Brain pericyte (primary cell): ENCODE data around the gene APC2.
A peak's percentile ranks its signal among the peaks of the same experiment; 100 is the strongest.
"Not testable (repeated sequence)": the region's sequence is repeated elsewhere in the genome, so short reads cannot be mapped to it uniquely, and the experiment has no call there.

Experiments
- DNase-seq: peaks from one replicate; pipeline ENCODE4 v3.0.0-alpha.2; 2012; ENCODE audit warnings: low read depth, low spot score

Gene APC2

DNA sequence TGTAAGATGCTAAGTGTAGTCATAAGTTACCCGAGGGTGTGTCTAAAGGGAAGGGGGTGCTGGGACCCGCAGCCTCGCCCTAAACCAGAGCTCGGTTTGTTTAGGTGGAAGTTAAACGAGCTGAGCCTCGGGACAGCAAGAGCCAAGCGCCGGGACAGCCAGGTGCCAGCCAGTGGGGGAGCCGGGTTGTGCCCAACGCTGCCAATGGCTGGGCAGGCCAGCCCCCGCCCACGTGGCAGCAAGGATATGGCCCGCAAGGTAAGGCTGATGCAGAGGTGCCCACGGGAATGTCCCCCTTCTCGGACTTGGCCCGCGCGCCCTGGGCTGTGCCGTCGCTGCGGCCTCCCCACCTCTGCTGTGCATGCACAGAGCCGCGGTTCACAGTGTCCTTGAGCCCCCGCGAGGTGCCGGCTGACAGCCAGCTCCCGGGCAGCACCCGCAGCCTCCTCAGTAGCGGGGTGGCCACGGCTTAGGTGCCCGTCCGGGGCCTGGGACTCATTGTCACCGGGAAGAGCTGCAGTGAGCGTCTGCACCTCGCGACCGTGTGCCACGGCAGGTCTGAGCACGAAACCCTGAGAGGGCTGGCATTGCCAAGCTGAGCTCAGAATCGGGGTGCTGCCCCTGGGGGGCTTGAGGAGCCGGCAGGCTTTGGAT, 21.1 kb upstream of the APC2 start:
- no peak for DNase-seq

DNA sequence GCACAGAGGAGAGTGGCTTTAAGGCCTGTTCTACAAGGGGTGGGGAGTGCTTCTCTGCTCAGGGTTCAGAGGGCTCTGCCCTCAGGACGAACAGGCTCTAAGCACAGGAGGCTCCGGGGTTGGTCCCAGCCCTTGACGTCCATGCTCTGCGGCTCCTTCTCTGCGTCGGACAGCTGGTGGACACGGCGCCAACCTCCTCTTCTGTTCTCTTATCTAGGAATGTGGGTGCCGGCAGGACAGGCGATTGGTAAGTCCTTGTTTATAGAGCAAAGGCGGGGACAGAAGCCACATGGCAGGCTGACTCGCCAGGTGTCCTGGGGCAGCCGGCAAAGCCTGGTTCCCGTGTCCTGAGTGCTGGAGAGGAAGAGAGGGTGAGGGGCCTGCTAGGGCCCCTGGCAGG, 20.2 kb upstream of the APC2 start:
- no peak for DNase-seq

DNA sequence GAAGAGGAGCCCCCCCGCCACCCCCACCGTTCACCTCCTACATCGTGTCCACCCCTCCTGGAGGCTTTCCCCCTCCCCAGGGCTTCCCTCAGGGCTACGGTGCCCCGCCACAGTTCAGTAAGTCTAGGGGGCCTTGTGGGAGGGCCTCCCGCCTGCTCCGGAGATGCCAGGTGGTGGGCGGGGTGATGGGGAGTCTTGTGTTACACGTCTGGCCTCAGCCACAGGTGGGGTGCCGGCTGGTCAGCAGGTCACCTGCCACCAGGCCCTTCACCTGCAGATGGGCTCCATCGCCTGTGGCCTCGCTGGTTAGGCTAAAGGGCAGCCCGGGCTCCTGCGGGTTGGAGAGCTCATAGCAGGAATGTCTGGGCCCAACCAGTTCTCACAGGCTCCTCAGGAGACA, 19.7 kb upstream of the APC2 start:
- DNase-seq: no peak

DNA sequence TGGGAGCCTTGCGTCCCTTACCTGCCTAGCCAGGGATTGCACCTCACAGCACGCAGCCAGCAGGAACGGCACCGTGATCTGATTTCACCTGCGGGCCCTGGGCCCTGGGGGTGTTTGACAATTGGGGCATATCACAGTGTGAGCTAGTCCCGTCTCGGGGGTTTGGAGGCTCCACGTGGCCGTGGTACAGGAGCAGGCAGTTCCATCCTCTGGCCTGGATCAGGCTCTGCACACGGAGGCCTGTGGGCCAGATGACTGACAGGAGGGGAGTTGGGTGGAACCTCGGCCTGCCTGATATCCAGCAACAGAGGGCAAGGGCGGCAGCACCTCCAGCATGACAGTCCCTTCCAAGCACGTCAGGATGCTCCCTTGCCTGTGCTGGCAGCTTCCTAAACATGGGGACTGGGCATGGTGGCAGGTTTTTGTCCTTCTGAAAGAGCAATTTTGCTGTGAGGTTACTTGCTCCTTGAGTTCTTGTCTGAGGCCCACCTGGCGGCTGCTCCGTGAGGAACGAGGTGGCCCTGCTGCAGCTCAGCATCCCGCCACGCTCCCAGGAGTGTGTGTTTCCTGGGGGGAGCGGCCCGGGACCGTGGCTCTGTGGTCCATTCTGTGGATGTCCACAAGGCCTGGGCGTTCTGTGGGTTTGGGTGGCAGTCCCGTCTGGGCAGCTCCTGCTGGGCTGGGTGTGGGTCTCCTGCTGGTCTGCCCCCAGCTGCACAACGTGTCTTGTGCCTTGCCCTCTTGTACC, 18.0 kb upstream of the APC2 start:
- DNase-seq: no peak

DNA sequence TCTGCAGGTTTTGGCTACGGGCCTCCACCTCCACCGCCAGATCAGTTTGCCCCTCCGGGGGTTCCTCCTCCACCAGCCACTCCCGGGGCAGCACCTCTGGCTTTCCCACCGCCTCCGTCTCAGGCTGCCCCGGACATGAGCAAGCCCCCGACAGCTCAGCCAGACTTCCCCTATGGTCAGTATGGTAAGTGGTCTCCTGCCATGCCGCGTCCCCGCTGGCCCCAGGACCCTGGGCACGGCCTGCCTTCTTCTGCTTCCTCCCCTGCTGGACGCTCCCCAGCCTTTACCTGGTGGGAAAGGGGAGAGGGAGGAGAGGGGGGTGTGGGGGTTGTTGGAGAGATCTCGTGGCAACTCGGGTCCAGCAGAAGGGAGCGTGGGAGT, 17.4 kb upstream of the APC2 start:
- no peak for DNase-seq

DNA sequence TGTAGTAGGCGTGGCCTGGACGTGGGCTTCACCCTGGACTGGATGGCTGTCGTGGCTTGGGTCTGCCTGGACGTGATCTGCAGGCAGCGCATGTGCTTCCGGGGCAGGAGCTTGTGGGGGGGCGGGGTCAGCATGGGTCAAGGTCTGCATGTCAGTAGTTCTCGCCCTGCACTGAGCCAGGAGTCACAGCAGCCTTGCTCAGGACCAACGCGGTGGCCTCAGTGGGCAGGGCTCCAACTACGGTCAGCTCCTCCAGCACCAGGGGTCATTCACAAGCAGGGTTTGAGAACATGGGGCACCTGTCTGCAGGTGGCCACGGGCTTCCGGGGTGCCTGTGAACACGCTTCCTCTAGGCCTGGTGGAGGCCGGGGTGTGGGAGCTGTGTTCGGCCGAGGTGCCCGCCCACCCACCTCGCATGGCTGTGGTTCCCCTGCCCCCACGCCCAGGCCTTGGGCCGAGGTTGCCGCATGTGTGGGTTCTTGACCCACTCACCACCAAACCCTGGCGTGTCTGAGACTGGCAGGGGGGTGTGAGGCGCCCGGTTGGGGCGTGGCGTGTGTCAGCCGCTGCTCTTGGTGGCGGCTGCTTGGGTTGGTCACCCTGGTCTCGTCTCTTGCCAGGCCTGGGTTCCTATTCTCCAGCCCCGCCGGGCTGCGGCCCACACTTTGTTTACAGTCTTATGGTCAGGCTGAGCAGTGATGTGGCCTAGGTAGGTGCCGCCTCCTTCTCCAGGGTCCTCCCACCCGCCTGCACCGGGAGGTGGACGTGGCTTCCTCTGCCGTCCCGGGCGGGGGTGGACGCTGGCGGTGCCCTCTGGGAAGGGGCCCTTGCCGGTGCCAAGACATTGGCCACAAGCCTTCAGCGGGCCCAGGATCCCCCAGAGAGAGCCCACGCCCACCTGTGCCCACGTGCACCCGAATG, 16.5 kb upstream of the APC2 start:
- no peak for DNase-seq

DNA sequence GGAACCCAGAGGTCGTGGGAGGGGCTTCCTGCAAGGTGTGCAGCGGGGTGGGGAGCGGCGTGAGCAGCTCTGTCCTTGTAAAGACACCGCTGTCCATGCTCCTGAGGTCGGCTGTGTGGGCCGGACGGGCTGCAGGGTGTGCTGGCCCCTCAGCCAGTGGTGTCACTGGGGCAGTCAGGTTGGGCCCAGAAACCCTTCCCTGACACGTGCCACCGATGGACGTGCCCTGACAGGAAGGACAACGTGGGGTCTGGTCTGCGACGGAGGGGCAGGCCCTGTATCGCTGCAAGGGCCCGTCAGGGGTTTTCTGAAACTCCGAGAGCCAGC, 15.9 kb upstream of the APC2 start:
- no peak for DNase-seq

DNA sequence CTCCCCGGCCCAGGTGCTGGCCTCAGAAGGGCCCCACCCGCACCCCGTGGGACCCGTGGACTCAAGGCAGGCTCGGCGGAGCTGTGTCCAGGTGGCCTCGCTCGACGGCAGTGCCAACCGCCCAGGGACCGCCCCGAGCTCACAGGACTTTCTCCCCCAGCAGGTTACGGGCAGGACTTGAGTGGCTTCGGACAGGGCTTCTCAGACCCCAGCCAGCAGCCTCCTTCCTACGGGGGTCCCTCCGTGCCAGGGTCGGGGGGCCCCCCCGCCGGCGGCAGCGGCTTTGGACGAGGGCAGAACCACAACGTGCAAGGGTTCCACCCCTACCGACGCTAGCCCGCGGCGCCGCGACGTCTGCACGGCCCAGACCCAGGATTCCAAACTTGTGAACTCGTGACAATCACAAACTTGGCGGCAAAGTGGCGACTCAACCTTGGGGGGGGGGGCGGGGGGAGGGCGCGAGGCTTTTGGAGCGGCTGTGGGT, 15.3 kb upstream of the APC2 start:
- DNase-seq: no peak

DNA sequence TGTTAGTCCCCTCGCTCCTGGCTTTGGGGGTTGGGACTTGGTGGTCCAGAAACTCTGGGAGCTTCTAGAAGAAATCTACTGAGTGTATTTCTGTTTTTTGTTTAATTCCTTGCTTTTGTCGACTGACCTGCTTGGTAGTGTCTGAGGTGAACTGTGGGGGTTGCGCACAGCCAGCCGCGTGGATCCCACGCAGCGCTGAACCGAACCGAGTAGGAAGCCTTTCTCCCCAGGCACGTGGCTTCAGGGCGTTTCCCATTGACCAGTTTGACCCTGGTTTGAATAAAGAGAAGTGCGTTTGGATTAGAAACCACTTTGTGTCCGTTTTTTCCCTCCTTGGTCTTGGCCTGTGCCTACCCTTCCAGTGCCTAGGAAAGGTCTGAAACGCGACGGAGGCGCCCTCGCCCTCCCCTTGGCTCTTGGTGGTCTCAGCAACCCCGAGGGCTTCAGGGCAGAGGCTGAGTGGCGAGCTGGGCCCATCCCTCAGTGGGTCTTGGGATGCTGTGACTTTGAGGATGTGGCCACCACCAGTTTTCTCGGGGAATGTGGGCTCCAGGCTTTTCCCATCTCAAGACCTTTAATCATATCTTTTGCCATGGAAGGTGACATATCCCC, 14.4 kb upstream of the APC2 start:
- DNase-seq: no peak

DNA sequence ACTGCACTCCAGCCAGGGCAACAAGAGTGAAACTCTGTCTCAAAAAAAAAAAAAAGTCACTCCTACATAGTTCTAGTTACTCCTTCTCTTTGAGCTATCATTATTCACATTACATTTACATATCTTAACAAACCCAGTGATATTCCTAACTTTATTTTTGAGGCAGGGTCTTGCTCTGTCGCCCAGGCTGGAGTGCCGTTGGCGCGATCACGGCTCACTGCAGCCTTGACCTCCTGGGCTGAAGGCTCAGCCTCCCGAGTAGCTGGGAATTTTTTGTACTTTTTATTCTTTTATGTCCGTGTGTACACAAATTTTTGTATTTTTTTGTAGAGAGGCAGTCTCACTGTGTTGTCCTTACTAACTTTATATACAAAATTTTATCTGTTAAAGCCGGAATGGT, 12.3 kb upstream of the APC2 start:
- DNase-seq: no peak

DNA sequence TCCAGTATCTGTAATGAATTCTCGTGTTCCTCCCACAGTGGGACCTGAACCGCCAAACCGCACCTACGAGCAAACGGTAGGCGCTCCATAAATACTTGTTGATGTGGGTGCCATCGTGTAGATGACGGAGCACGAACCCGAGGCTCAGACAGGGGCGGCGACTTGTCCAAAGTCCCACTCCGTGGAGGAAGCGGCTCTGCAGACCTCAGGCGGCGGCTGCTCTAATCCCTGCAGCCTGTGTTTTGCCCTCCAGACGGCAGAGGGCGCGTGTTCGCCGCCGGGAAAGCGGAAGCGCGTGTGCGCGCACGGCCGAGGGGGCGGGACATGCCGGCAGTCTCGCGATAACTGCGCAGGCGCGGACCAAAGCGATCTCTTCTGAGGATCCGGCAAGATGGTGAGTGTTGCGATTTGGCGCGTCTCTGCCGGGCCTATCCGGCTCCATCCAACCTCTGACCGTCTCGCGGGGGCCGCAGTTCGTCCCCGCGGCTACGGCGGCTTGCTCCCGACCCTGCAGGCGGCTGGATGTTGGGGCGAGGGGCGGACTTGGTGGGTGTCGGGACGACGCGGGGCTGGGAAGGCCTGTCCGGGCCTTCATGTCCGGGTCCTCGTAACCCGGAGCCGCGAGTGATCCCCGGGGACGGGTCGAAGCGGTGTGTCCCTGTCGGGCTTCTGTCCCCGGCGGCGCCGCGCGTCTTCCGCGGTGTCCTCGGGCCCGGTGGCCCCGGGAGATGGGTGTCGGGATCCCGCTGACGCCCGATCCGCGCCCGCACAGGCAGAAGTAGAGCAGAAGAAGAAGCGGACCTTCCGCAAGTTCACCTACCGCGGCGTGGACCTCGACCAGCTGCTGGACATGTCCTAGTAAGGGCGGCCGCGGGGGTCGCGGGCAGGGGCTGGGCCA, 11.6 kb upstream of the APC2 start, which contains the start of gene RPS15:
TSS of gene RPS15 (plus strand) at position 362 of the 898 bp plus-strand sequence. CDS start at position 392, 30 bp downstream.
- DNase-seq: peak; percentile 90

DNA sequence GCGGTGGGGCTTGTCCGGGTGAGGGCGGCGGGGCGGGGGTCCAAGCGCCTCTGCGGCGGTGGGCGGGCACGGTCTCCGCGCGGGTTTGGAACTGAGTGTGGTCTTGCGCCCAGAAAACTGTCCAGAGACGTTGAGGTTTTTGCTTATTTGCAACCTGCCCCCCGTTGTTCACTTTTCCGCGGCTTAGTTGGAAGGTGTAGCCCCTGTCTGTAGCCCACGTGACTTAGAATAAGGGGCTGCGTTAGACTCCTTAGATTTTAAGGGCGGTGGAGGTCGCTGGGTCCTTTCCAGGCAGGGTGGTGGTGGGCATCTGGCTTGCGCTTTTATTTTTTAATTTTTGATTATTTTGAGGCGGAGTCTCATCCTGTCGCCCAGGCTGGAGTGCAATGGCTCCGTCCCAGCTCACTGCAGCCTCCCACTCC, 11.0 kb upstream of the APC2 start:
- no peak for DNase-seq

DNA sequence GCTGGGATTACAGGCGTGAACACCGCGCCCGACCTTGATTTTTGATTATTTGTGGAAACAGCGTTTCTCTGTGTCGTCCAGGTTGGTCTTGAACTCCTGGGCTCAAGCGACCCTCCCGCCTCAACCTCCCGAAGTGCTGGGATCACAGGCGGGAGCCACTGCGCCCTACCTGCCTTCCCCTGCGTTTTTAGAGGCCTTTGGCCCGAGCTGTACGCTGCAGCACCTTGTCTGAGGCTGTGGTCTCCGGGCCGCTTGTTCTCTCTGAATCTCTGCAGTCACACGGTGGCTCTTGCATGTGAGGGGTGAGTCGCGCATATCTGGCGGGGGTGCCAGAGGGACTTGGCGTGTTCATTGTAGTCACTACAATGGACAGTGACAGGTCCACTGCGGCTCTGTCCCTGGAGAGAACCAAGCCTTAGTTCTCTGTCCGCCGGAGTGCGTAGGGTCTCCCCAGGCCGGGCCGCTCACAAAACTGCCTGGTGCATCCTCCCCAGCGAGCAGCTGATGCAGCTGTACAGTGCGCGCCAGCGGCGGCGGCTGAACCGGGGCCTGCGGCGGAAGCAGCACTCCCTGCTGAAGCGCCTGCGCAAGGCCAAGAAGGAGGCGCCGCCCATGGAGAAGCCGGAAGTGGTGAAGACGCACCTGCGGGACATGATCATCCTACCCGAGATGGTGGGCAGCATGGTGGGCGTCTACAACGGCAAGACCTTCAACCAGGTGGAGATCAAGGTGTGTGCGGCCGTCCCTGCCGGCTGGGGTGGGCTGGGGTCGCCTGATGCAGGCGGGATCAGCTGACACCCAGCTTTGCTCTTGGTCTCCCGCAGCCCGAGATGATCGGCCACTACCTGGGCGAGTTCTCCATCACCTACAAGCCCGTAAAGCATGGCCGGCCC, 10.2 kb upstream of the APC2 start:
- DNase-seq: not testable (repeated sequence)

DNA sequence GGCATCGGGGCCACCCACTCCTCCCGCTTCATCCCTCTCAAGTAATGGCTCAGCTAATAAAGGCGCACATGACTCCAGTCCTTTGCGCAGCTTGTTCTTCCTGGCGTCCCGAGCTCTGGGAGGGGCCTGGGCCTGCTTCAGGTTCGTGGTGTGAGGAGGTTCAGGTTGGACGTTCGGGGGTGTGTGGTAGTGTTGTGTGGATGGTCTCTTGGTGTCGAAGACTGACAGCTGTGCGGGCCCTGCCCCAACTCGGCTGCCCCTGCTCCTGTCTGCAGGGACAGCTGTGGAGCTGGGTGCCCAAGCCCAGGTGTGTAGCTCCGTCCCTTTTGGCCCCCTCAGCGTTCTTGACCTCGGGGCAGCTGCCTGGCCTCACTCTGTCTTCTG, 9.5 kb upstream of the APC2 start:
- DNase-seq: no peak

DNA sequence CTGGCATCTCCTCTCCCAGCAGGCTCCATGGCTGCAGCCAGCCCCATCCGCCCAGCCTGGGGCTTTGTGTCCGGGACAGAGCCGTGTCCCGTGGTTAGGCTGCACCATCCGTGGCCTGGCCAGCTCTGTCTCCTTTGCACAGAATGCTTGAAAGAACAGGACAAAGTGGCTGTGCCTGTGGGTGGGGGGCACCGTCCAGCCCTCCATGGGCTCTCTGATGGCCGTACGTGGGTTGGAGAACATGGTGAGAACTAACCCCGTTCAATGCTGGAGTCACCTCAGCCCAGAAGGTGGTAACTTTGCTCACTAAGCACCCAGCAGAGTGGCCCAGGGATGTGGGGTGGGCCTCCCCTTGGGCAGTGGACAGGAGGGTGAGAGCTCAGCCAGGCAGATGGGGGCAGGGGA, 8.9 kb upstream of the APC2 start:
- no peak for DNase-seq

DNA sequence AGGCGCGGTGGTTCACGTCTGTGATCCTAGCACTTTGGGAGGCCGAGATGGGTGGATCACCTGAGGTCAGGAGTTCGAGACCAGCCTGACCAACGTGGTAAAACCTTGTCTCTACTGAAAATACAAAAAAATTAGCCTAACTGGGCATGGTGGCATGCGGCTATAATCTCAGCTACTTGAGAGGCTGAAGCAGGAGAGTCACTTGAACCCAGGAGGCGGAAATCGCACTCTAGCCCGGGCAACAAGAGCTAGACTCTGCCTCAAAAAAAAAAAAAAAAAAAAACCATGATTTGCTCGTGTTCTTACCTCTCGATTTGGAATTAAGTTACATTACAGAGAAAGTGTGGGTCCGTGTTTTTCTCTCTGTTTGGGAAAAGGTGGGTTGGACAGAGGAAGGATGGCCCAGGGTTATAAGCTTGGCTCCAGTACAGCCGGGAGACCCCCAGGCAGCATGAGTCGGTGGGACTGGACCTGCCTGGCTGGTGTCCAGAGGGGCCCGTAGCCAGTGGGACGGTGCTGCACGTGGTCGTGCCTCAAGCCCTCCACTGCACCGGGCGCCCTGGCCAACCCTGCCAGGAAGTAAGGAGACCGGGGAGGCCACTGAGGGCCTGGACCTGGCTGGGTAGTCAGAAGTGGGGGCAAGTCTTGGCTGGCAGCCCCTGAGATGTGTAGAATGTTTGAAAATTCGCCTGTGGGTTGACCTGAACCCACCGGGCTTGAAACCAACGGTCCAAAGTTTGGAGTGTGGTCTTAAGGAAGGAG, 8.1 kb upstream of the APC2 start:
- DNase-seq: no peak

DNA sequence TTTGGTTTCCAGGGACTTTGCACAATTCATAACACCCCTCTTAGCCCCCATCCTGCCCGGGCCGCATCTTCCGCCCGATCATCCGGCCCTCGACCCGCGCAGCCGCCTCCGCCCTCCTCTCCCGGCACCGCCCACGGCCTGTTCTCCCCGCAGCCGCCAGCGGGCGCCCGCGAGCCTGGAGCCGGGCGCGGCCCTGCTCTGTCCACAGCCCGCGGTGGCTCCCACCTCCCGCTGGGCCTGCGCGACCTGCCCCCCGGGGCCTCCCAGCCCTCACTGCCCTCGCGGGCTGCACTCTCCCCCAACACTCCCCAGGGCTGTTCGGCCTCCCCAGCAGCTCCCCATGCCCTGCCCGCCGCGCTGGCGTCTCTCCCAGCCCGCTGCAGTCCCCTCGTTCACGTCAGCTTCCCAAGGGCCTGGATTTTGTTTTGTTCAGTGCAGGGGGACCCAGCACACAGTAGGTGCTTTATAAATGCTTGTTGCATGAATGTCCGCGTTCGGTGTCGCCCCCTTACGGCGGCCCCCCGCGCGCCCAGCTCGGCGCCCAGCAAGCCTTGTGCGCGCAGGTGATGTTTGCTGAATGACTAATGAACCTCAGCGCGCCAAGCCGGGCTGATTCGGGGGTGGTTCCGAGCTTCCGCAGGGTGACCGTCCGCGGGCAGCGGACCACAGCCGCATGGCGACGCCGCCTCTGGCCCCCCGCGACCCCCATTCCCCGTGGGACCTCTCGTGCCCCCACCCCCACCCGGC, 4.6 kb upstream of the APC2 start:
- DNase-seq: no peak

DNA sequence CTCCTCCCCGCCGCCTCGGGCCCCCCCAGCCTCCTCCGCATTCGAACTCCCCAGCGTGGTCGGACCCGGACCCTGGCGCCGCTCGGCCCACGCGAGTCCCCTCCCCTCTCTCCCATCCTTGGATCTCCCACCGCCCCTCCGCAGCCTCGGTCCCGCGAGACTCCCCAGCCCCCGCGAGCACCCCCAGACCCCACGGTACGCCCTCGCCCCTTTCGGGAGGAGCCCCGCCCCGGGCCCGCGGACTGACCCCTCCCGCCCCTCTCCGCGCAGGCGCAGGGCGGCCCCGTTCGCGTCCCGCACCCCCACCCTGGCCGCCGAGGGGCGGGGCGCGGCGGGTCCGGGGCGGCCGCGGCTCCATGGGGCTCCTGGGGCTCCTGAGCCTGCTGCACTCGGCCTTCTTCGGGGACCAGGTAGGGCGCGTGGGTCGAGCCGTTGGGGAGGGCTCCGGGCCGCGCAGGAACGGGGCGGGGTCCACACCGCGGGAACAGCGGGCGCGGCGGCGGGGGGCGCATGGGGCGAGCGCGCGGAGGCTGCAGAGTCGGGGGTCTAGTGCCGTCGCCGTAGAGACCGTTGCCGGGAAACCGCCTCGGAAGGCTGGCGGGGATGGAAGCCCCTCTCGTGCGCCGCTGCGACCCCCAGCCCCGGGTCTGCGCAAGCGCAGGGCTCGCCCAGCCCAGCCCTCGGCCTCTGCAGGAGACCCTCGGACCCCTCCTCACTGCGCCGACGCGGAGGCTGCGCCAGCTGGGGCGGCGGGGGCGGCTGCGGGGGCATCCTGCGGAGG, 3.8 kb upstream of the APC2 start:
- no peak for DNase-seq
